K562 (cell line): Measurements from ENCODE around the gene MYL10. TPM values are rescaled to one million over a fixed set of nuclear protein-coding genes. Genes with fewer than 3 reads are reported as not detected.

ENCODE experiments used
- ATAC-seq: fragments of 200-7000 bp; cut with Tn5 transposase; 3 replicates; pipeline ENCODE4 v1.9.1; 2020; ENCODE audit warnings: moderate library complexity
- BruUV-seq: library from RNA; stranded (reverse); fragments of 400-500 nt; replicated peaks from 2 replicates; lab custom pipeline; 2021; lab: Mats Ljungman, UMichigan
- CTCF ChIA-PET: fragments of 300-600 bp; formaldehyde crosslinking; extraction: SDS; loops from one replicate; lab custom pipeline; 2021; ENCODE audit warnings: low intra/inter-chr PET ratio; lab: Yijun Ruan, JAX
- POLR2A ChIA-PET: fragments of 300-600, 350-650 bp; sonication (Branson Sonifier 250); formaldehyde crosslinking; extraction: SDS; loops from one replicate; lab custom pipeline; 2021; ENCODE audit warnings: antibody characterized with exemption, inconsistent platforms; lab: Yijun Ruan, JAX
- DNase-seq, 4 experiments: peaks; one replicate each; pipeline versions ENCODE4 v3.0.0 to v3.0.0-alpha.2; 2011 to 2018; ENCODE audit warnings: low spot score in 3 of 4, mixed read lengths in 3 of 4; ENCODE audit errors: extremely low read depth in 1 of 4
- FAIRE-seq: peaks from 2 replicates; lab custom pipeline; 2011; peaks lifted over from hg19 to GRCh38; lab: Jason Lieb, UNC
- H2AFZ ChIP-seq: 2 replicates; pipeline ENCODE4 v1.6.0; 2011; ENCODE audit warnings: low read depth, low read length, control low read depth, inconsistent platforms
- H3K27ac ChIP-seq: fragments of 200-600 bp; 3 replicates; pipeline ENCODE4 v1.8.0; 2011; ENCODE audit warnings: low read depth, mild to moderate bottlenecking, control low read depth, inconsistent platforms, low read length, moderate library complexity, mixed read lengths; ENCODE audit errors: extremely low read depth
- H3K27me3 ChIP-seq, 2 experiments: fragments of 300-600 bp in 1 of 2; 2 replicates in 1 of 2; 3 replicates in 1 of 2; pipeline versions ENCODE4 v1.6.0 to v1.8.0; 2011; ENCODE audit warnings: inconsistent platforms in 2 of 2, low read length in 2 of 2, mild to moderate bottlenecking in 1 of 2, mixed read lengths in 1 of 2, moderate library complexity in 1 of 2; ENCODE audit not compliant: control insufficient read depth in 2 of 2, insufficient read depth in 2 of 2
- H3K36me3 ChIP-seq: fragments of 300-600 bp; 3 replicates; pipeline ENCODE4 v1.8.0; 2011; ENCODE audit warnings: mild to moderate bottlenecking, low read length, inconsistent platforms; ENCODE audit not compliant: control insufficient read depth, insufficient read depth
- H3K4me1 ChIP-seq, 2 experiments: fragments of 200-600 bp in 1 of 2; replicated peaks in 1 of 2; 2 replicates in 1 of 2; 3 replicates in 1 of 2; pipeline versions ENCODE4 v1.5.1 to v1.8.0; 2011; ENCODE audit warnings: inconsistent platforms in 2 of 2, low read length in 2 of 2, mild to moderate bottlenecking in 1 of 2, mixed read lengths in 1 of 2, moderate library complexity in 1 of 2; ENCODE audit not compliant: control insufficient read depth in 2 of 2, insufficient read depth in 2 of 2
- H3K4me2 ChIP-seq: 2 replicates; pipeline ENCODE4 v1.6.1; 2011; ENCODE audit warnings: low read length, control low read depth, inconsistent platforms, mixed read lengths; ENCODE audit not compliant: insufficient read depth
- H3K4me3 ChIP-seq: fragments of 200-600 bp; sonication (generic), shearing (Covaris generic); 2 replicates; pipeline ENCODE4 v1.5.1; 2016; ENCODE audit warnings: control low read depth, inconsistent platforms
- H3K79me2 ChIP-seq: fragments of 200-600 bp; 3 replicates; pipeline ENCODE4 v1.8.0; 2011; ENCODE audit warnings: low read length, inconsistent platforms; ENCODE audit not compliant: control insufficient read depth, insufficient read depth
- H3K9ac ChIP-seq, 2 experiments: 2 replicates each; pipeline versions ENCODE4 v1.6.0 to v1.6.1; 2011; ENCODE audit warnings: low read depth in 2 of 2, low read length in 2 of 2, control low read depth in 1 of 2, inconsistent platforms in 1 of 2, mild to moderate bottlenecking in 1 of 2, mixed read lengths in 1 of 2; ENCODE audit not compliant: insufficient read depth in 1 of 2
- H3K9me1 ChIP-seq: one replicate; pipeline ENCODE4 v1.6.0; 2011; ENCODE audit warnings: inconsistent platforms, mild to moderate bottlenecking, low read length, moderate library complexity; ENCODE audit not compliant: control insufficient read depth, insufficient read depth
- H3K9me3 ChIP-seq: replicated peaks from 2 replicates; pipeline ENCODE4 v1.5.1; 2011; ENCODE audit warnings: low read depth, low read length, inconsistent platforms; ENCODE audit not compliant: control insufficient read depth, insufficient read depth
- H4K20me1 ChIP-seq: replicated peaks from 2 replicates; pipeline ENCODE4 v1.6.1; 2011; ENCODE audit warnings: low read length, inconsistent platforms, mixed read lengths; ENCODE audit not compliant: control insufficient read depth, insufficient read depth
- ARNT ChIP-seq, 2 experiments: fragments of 450-650 bp; IDR thresholded peaks; 2 replicates each; pipeline ENCODE4 v1.6.1; 2016; ENCODE audit warnings: mild to moderate bottlenecking in 1 of 2
- CEBPB ChIP-seq: fragments of 450-650 bp; IDR thresholded peaks from 2 replicates; pipeline ENCODE4 v1.6.1; 2016; ENCODE audit warnings: missing genetic modification characterization, missing compliant biosample characterization
- CEBPG ChIP-seq, 3 experiments: fragments of 200-800 bp in 1 of 3; sonication (Bioruptor generic) in 1 of 3; sonication (generic) in 1 of 3; formaldehyde crosslinking in 1 of 3; IDR thresholded peaks in 2 of 3; conservative IDR thresholded peaks in 1 of 3; 2 replicates each; pipeline versions ENCODE4 v1.6.1 to v1.8.0; 2016 to 2022; ENCODE audit warnings: missing compliant biosample characterization in 2 of 3, missing genetic modification characterization in 2 of 3, mild to moderate bottlenecking in 1 of 3, missing genetic modification reagents in 1 of 3
- CHD4 ChIP-seq: fragments of 200-600 bp; sonication (generic); IDR thresholded peaks from 3 replicates; pipeline ENCODE4 v1.6.1; 2012; ENCODE audit warnings: low read depth, mild to moderate bottlenecking, mixed read lengths, low read length, inconsistent platforms; ENCODE audit not compliant: insufficient read depth, insufficient replicate concordance, poor library complexity, severe bottlenecking
- MAFK ChIP-seq: IDR thresholded peaks from 2 replicates; pipeline ENCODE4 v1.6.1; 2011; ENCODE audit warnings: low read length, improper control_type of control experiment
- RBM22 ChIP-seq: fragments of 200-400 bp; formaldehyde crosslinking; IDR thresholded peaks from 2 replicates; pipeline ENCODE4 v1.6.1; 2018; ENCODE audit warnings: low read length, low read depth; ENCODE audit not compliant: poor library complexity, severe bottlenecking
- SMARCC2 ChIP-seq: fragments of 450-650 bp; IDR thresholded peaks from 2 replicates; pipeline ENCODE4 v1.6.1; 2017; ENCODE audit warnings: antibody characterized with exemption, moderate library complexity, mild to moderate bottlenecking, low read depth
- ZFP1 ChIP-seq: fragments of 450-650 bp; formaldehyde crosslinking; IDR thresholded peaks from 2 replicates; pipeline ENCODE4 v1.4.0; 2020; ENCODE audit warnings: mild to moderate bottlenecking, mixed read lengths
- ZNF77 ChIP-seq: fragments of 250-450 bp; sonication (Bioruptor Pico); IDR thresholded peaks from 2 replicates; pipeline ENCODE4 v1.5.0; 2020
- ZNF830 ChIP-seq: fragments of 250-450 bp; sonication (Bioruptor Pico); IDR thresholded peaks from 2 replicates; pipeline ENCODE4 v1.5.0; 2021; ENCODE audit warnings: mild to moderate bottlenecking
- WGBS: fragments of 100-300 bp; shearing (Covaris generic); methylation state at CpG from one replicate; pipeline ENCODE4 v1.1.6; 2016; ENCODE audit warnings: low coverage, mixed read lengths; ENCODE audit not compliant: insufficient coverage; ENCODE audit errors: missing lambda C conversion rate; 5-methylcytosine and 5-hydroxymethylcytosine counted together
- in situ Hi-C: fragments of 300-500 bp; cut with MboI; formaldehyde crosslinking; loops from 4 replicates; pipeline ENCODE4 v1.15.0; 2018; ENCODE audit warnings: inconsistent platforms, mixed read lengths
- intact Hi-C: fragments of 100-400 bp; cut with micrococcal nuclease; formaldehyde crosslinking; loops from 2 replicates; pipeline ENCODE4 v1.14.2; 2022
- polyA plus RNA-seq, 8 experiments: library from polyadenylated mRNA; depleted of rRNA in 4 of 8; stranded (reverse) in 5 of 8; unstranded in 3 of 8; fragments of >200 nt; fragmentation: Nextera tagmentation in 2 of 8; fragmentation: Illumina TruSeq in 1 of 8; extraction: Ambion mirVana in 2 of 8; extraction: Trizol in 1 of 8; gene quantifications; 2 replicates each; pipeline versions ENCODE4 v1.2.1 to v1.2.3, GENCODE V29; 2011 to 2014; ENCODE audit warnings: inconsistent platforms in 1 of 8, missing spikeins in 1 of 8
- total RNA-seq, 7 experiments: library from RNA; depleted of rRNA in 6 of 7; stranded (reverse); fragments of >200 nt in 6 of 7; fragmentation: Illumina TruSeq in 2 of 7; extraction: Trizol in 2 of 7; gene quantifications; 2 replicates each; pipeline versions ENCODE4 v1.2.1 to v1.2.3, GENCODE V29; 2011 to 2021; ENCODE audit warnings: low replicate concordance in 1 of 7
- TF ChIP-seq, protein P1 (sequence below): fragments of 250-450 bp; sonication (Bioruptor Pico); IDR thresholded peaks from 2 replicates; pipeline ENCODE4 v1.5.0; 2021; ENCODE audit warnings: mild to moderate bottlenecking, moderate library complexity
- TF ChIP-seq, protein P2 (sequence below): fragments of 450-650 bp; IDR thresholded peaks from 2 replicates; pipeline ENCODE4 v1.6.1; 2017; ENCODE audit warnings: antibody characterized with exemption, mild to moderate bottlenecking

The MYL10 gene
- total and polyA plus RNA-seq, 9 of the 15 experiments (the other 6 are each of a cell fraction or from before 2014, with no cell fraction given) = not detected

DNA sequence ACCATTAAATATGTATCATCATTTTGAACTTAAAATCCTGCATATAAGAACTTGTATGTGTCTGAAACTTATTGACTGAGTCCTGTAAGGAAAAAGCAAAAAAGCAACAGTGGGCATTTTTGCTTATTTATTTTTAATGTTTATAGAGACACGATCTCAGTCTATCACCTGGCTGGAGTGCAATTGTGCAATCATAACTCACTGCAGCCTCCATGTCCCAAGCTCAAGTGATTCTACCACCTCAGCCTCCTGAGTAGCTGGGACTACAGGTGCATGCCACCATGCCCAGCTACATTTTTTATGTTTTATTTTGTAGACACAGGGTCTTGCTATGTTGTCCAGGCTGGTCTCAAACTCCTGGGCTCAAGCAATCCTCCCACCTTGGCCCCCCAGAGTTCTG lies 32.2 kb downstream of the MYL10 start:
- CTCF ChIA-PET = no interaction called here
- no TSS peak for BruUV-seq
- Histone ChIP-seq H3K79me2 (no peaks in the 10 kb centered on the region), H3K4me1 (peaks cover 0 to 7% of the 10 kb centered on the region in 2 experiments; a peak in 1 of 5 replicates), H4K20me1 (no peaks in the 10 kb centered on the region), H3K9me3 (no peaks in the 10 kb centered on the region), H3K9ac (no peak overlapping the region), H2AFZ (no peak overlapping the region), H3K27ac (no peak overlapping the region), H3K36me3 (no peaks in the 10 kb centered on the region), H3K4me2 (no peak overlapping the region), H3K9me1 (no peaks in the 10 kb centered on the region), H3K4me3 (no peak overlapping the region), H3K27me3 (peaks cover 2 to 60% of the 10 kb centered on the region in 2 experiments; a peak in 3 of 5 replicates)
- TF ChIP-seq, protein P1, sequence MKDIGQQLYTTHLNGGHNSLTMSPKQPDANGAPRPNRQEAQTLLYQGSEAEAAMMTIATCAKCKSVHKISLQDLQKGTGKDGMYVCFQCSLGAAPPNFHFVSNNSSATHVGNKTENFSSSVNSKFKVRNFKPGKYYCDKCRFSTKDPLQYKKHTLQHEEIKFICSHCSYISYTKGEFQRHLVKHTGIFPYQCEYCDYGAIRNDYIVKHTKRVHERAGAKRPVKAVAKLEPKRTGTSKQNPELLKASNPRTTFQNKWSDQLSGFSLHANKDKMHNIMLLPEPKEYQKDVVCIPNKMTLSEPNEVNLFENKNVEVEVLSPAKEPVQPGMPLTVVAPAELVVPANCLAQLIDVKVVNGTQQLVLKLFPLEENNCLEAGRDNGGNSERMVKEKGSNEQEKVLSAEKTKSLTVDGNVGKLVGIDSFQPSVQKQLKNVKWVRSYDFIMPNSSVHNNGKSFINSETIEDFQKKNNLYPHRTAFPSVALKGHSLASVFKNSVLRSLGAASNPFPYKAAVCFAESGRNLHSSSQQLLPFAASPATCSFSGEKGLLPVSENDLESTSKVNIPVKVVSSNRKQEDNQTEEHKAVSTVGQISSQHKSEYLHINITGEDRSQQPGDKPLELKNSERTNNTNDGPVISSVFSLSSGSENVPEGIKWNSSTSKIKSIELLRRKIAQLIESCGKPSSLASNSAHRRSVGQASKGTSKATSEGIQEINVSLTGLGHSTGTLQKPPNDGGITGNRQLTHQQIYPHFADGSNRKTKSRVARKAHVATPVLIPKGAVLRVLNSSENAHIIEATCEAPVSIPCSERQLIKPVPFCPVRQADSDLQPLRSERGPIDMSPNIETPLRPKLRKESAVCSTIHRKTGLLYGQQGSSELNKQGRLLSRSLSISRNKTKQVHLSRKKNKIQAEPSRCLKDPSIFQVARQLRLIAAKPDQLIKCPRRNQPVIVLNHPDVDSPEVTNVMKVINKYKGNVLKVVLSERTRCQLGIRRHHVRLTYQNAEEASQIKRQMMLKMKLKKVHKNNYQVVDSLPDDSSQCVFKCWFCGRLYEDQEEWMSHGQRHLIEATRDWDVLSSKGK (CRISPR knock-in tag) = no peak
- TF ChIP-seq ZNF77 (CRISPR knock-in tag) (no peak), ZNF830 (no peak), CHD4 (no peak), ARNT (IDR thresholded peaks at IDR 0.05) (no peak), CEBPG (CRISPR knock-in tag; IDR thresholded peaks at IDR 0.05) (no peak), CEBPG (tag; conservative IDR thresholded peaks at IDR 0.05 in 1 of 2, IDR thresholded peaks at IDR 0.05 in 1 of 2) (peak in 1 of 2 experiments; percentile 24; a peak in 1 of 4 replicates), SMARCC2 (no peak), MAFK (no peak), CEBPB (tag) (peak; percentile 79), ZFP1 (CRISPR knock-in tag) (no peak), RBM22 (no peak)
- TF ChIP-seq, protein P2, sequence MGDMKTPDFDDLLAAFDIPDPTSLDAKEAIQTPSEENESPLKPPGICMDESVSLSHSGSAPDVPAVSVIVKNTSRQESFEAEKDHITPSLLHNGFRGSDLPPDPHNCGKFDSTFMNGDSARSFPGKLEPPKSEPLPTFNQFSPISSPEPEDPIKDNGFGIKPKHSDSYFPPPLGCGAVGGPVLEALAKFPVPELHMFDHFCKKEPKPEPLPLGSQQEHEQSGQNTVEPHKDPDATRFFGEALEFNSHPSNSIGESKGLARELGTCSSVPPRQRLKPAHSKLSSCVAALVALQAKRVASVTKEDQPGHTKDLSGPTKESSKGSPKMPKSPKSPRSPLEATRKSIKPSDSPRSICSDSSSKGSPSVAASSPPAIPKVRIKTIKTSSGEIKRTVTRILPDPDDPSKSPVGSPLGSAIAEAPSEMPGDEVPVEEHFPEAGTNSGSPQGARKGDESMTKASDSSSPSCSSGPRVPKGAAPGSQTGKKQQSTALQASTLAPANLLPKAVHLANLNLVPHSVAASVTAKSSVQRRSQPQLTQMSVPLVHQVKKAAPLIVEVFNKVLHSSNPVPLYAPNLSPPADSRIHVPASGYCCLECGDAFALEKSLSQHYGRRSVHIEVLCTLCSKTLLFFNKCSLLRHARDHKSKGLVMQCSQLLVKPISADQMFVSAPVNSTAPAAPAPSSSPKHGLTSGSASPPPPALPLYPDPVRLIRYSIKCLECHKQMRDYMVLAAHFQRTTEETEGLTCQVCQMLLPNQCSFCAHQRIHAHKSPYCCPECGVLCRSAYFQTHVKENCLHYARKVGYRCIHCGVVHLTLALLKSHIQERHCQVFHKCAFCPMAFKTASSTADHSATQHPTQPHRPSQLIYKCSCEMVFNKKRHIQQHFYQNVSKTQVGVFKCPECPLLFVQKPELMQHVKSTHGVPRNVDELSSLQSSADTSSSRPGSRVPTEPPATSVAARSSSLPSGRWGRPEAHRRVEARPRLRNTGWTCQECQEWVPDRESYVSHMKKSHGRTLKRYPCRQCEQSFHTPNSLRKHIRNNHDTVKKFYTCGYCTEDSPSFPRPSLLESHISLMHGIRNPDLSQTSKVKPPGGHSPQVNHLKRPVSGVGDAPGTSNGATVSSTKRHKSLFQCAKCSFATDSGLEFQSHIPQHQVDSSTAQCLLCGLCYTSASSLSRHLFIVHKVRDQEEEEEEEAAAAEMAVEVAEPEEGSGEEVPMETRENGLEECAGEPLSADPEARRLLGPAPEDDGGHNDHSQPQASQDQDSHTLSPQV = no peak
- in situ Hi-C loops (no loop called here), intact Hi-C loops (no loop called here)
- DNase-seq (no peak), FAIRE-seq (no peak), ATAC-seq (no peak)
- 0% methylated on average over 1 of the region's 1 CpG for WGBS
- POLR2A ChIA-PET = interaction anchor here (0.6 kb wide), 2 partner anchors 12 to 25 kb away, joined by 3 read pairs; no protein-coding TSS in a partner anchor
